ENCODE data around the gene CUL2.
A peak's percentile ranks its signal among the peaks of the same experiment; 100 is the strongest.

CUL2 gene

DNA sequence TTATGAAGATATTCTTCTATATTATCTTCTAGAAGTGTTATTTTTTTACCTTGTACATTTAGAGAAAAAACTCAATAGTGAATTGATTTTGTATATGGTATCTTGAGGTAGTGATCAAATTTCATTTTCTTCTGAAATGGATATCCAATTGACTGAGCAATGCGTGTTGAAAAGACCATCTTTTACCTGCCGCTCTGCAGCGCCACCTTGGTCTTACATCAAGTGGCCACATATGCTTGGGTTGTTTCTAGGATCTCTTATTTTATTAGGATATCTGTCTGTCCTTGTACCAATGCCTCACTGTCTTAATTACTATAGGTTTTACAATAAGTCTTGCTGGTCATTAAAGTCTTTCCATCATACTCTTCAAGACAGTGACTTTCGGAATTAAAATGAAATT is 53.0 kb downstream of the CUL2 start:
- DNase-seq (no peak), ATAC-seq (ENCODE audit: insufficient read depth, low read depth) (no peak)
- Histone ChIP-seq H3K9me3 (ENCODE audit: insufficient read depth, low read length, severe bottlenecking) (no peaks in the 10 kb centered on the region), H3K9ac (ENCODE audit: low read depth, low read length) (no peak overlapping the region), H3K4me2 (ENCODE audit: insufficient read depth, low read length) (no peak overlapping the region), H3K27me3 (ENCODE audit: insufficient read depth, low read length, poor library complexity) (no peaks in the 10 kb centered on the region), H3K4me3 (ENCODE audit: low read depth in 1 of 2, low read length in 2 of 2) (no peak overlapping the region), H3K27ac (ENCODE audit: low read length) (no peak overlapping the region), H3K36me3 (ENCODE audit: insufficient read depth, low read length) (peaks cover 78% of the 10 kb centered on the region), H2AFZ (ENCODE audit: low read depth, low read length) (no peak overlapping the region), H3K4me1 (ENCODE audit: insufficient read depth, low read length) (peaks cover 6% of the 10 kb centered on the region; the same call in 1 of the 2 replicates), H3K79me2 (ENCODE audit: insufficient read depth, low read length) (no peaks in the 10 kb centered on the region), H4K20me1 (ENCODE audit: insufficient read depth, low read length) (0 out of 2 replicates have a peak, but pooled peaks cover 2% of the 10 kb centered on the region)
- TF ChIP-seq, protein P1, sequence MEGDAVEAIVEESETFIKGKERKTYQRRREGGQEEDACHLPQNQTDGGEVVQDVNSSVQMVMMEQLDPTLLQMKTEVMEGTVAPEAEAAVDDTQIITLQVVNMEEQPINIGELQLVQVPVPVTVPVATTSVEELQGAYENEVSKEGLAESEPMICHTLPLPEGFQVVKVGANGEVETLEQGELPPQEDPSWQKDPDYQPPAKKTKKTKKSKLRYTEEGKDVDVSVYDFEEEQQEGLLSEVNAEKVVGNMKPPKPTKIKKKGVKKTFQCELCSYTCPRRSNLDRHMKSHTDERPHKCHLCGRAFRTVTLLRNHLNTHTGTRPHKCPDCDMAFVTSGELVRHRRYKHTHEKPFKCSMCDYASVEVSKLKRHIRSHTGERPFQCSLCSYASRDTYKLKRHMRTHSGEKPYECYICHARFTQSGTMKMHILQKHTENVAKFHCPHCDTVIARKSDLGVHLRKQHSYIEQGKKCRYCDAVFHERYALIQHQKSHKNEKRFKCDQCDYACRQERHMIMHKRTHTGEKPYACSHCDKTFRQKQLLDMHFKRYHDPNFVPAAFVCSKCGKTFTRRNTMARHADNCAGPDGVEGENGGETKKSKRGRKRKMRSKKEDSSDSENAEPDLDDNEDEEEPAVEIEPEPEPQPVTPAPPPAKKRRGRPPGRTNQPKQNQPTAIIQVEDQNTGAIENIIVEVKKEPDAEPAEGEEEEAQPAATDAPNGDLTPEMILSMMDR (IDR thresholded peaks at IDR 0.05; ENCODE audit: borderline replicate concordance, extremely low read depth, low read length, poor library complexity, severe bottlenecking) = peak; percentile 18
- TF ChIP-seq EZH2 (IDR thresholded peaks at IDR 0.05; ENCODE audit: borderline replicate concordance, low read depth, low read length, severe bottlenecking) = no peak

DNA sequence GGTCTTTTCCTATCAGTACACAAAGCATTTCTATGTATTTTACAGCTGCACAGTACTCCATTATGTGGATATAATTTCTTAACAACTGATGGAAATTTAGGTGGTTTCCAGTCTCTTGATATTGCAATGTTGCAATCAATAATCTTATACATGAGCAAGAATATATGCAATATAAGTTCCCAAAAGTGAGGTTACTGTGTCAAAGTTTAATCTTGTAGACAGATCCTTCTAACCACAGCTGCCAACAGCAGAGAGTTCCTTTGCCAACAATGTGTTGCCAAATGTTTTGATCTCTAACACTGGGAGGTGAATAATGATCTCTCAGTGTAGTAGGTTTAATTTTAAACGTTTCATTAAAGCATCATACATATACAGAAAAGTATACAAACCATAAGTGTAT is 54.5 kb downstream of the CUL2 start:
- H3K27ac ChIP-seq (ENCODE audit: low read length) = no peak overlapping the region
- TF ChIP-seq, protein P1 (IDR thresholded peaks at IDR 0.05; ENCODE audit: borderline replicate concordance, extremely low read depth, low read length, poor library complexity, severe bottlenecking) = no peak
- TF ChIP-seq EZH2 (IDR thresholded peaks at IDR 0.05; ENCODE audit: borderline replicate concordance, low read depth, low read length, severe bottlenecking) = no peak
- no peak overlapping the region for H2AFZ ChIP-seq (ENCODE audit: low read depth, low read length)
- no peaks in the 10 kb centered on the region for H3K79me2 ChIP-seq (ENCODE audit: insufficient read depth, low read length)
- no peak overlapping the region for H3K9ac ChIP-seq (ENCODE audit: low read depth, low read length)
- no peaks in the 10 kb centered on the region for H3K27me3 ChIP-seq (ENCODE audit: insufficient read depth, low read length, poor library complexity)
- H3K4me3 ChIP-seq (ENCODE audit: low read depth in 1 of 2, low read length in 2 of 2) = no peak overlapping the region
- H4K20me1 ChIP-seq (ENCODE audit: insufficient read depth, low read length) = no peaks in the 10 kb centered on the region
- DNase-seq (no peak), ATAC-seq (ENCODE audit: insufficient read depth, low read depth) (0 out of 3 replicates have a peak, but pooled peaks have one; percentile 24)
- H3K4me2 ChIP-seq (ENCODE audit: insufficient read depth, low read length) = no peak overlapping the region
- H3K36me3 ChIP-seq (ENCODE audit: insufficient read depth, low read length) = peaks cover 80% of the 10 kb centered on the region
- H3K9me3 ChIP-seq (ENCODE audit: insufficient read depth, low read length, severe bottlenecking) = no peaks in the 10 kb centered on the region
- H3K4me1 ChIP-seq (ENCODE audit: insufficient read depth, low read length) = peaks cover 6% of the 10 kb centered on the region; the same call in 1 of the 2 replicates

DNA sequence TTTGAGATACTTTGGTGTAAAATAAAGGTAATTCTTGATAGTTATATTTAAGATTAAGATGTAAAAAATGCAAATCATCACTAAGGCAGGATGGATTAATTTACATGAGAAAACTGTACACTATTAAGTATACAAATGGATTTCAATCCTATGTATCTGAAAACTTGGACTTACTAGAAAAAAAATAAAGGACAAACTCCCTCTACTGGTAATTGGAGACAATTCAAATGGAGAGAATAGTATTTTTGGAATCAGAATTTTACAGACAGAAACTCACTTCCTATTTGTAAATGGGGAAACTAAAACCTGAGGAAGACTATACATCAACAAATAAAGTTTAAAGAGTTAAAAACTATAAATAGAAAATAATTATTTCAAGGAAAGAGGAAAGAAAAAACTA is 62.6 kb downstream of the CUL2 start:
- no peak overlapping the region for H3K4me3 ChIP-seq (ENCODE audit: low read depth in 1 of 2, low read length in 2 of 2)
- TF ChIP-seq, protein P1 (IDR thresholded peaks at IDR 0.05; ENCODE audit: borderline replicate concordance, extremely low read depth, low read length, poor library complexity, severe bottlenecking) = peak; percentile 61
- no peak for TF ChIP-seq EZH2 (IDR thresholded peaks at IDR 0.05; ENCODE audit: borderline replicate concordance, low read depth, low read length, severe bottlenecking)
- no peaks in the 10 kb centered on the region for H4K20me1 ChIP-seq (ENCODE audit: insufficient read depth, low read length)
- DNase-seq (no peak), ATAC-seq (ENCODE audit: insufficient read depth, low read depth) (no peak)
- no peak overlapping the region for H3K9ac ChIP-seq (ENCODE audit: low read depth, low read length)
- H3K27me3 ChIP-seq (ENCODE audit: insufficient read depth, low read length, poor library complexity) = no peaks in the 10 kb centered on the region
- H3K9me3 ChIP-seq (ENCODE audit: insufficient read depth, low read length, severe bottlenecking) = no peaks in the 10 kb centered on the region
- H2AFZ ChIP-seq (ENCODE audit: low read depth, low read length) = no peak overlapping the region
- no peaks in the 10 kb centered on the region for H3K4me1 ChIP-seq (ENCODE audit: insufficient read depth, low read length)
- peaks cover 81% of the 10 kb centered on the region for H3K36me3 ChIP-seq (ENCODE audit: insufficient read depth, low read length)
- H3K4me2 ChIP-seq (ENCODE audit: insufficient read depth, low read length) = no peak overlapping the region
- H3K79me2 ChIP-seq (ENCODE audit: insufficient read depth, low read length) = no peaks in the 10 kb centered on the region
- H3K27ac ChIP-seq (ENCODE audit: low read length) = no peak overlapping the region

DNA sequence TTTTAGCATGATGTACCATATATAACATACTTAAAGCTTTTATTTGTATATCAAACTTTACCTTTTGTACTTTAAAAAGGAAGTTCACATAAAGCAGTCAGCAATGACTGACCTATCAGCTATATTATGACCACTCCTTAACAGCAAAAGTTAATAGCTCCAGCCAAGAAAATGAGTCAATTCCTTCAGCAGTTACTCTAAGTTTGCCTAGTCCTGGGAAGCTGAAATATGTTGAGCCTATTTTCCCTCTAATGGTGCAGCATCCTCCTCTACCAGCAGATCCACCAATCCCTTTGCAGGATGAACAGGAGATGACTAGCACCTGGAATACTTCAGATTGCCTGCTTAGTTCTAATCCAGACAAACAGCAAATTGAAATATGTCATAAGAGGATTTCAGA is 64.2 kb downstream of the CUL2 start:
- DNase-seq = no peak

More for the DNA sequence above, 64.2 kb downstream of the CUL2 start:
- no peaks in the 10 kb centered on the region for H3K9me3 ChIP-seq (ENCODE audit: insufficient read depth, low read length, severe bottlenecking)
- H3K79me2 ChIP-seq (ENCODE audit: insufficient read depth, low read length) = no peaks in the 10 kb centered on the region
- H3K36me3 ChIP-seq (ENCODE audit: insufficient read depth, low read length) = peaks cover 73% of the 10 kb centered on the region
- H3K4me3 ChIP-seq (ENCODE audit: low read depth in 1 of 2, low read length in 2 of 2) = no peak overlapping the region
- TF ChIP-seq, protein P1 (IDR thresholded peaks at IDR 0.05; ENCODE audit: borderline replicate concordance, extremely low read depth, low read length, poor library complexity, severe bottlenecking) = no peak
- no peak for TF ChIP-seq EZH2 (IDR thresholded peaks at IDR 0.05; ENCODE audit: borderline replicate concordance, low read depth, low read length, severe bottlenecking)
- H4K20me1 ChIP-seq (ENCODE audit: insufficient read depth, low read length) = no peaks in the 10 kb centered on the region
- no peak overlapping the region for H3K9ac ChIP-seq (ENCODE audit: low read depth, low read length)
- H3K27ac ChIP-seq (ENCODE audit: low read length) = no peak overlapping the region
- H3K4me2 ChIP-seq (ENCODE audit: insufficient read depth, low read length) = no peak overlapping the region
- no peaks in the 10 kb centered on the region for H3K27me3 ChIP-seq (ENCODE audit: insufficient read depth, low read length, poor library complexity)
- ATAC-seq (ENCODE audit: insufficient read depth, low read depth) = no peak
- H2AFZ ChIP-seq (ENCODE audit: low read depth, low read length) = no peak overlapping the region
- no peaks in the 10 kb centered on the region for H3K4me1 ChIP-seq (ENCODE audit: insufficient read depth, low read length)
